ENCODE measurements around the gene ZCCHC3. TPM values are rescaled to one million over a fixed set of nuclear protein-coding genes. Genes with fewer than 3 reads are reported as not detected.
"Not testable (repeated sequence)": the region's sequence is repeated elsewhere in the genome, so short reads cannot be mapped to it uniquely, and the experiment has no call there.

ZCCHC3 gene
- total RNA-seq (2021; fragmentation: NEBNext Ultra II Directional; extraction: Animal tissue kit (Norgen Biotek cat#: 25700)) = 10 to 100 TPM; 10.9 to 11.7 (median 11.4) TPM
- long read RNA-seq, partial matches to known transcripts = 0 of 3 reads
- long read RNA-seq, other reads (novel, unspliced or antisense) = 0 of 3 reads

DNA sequence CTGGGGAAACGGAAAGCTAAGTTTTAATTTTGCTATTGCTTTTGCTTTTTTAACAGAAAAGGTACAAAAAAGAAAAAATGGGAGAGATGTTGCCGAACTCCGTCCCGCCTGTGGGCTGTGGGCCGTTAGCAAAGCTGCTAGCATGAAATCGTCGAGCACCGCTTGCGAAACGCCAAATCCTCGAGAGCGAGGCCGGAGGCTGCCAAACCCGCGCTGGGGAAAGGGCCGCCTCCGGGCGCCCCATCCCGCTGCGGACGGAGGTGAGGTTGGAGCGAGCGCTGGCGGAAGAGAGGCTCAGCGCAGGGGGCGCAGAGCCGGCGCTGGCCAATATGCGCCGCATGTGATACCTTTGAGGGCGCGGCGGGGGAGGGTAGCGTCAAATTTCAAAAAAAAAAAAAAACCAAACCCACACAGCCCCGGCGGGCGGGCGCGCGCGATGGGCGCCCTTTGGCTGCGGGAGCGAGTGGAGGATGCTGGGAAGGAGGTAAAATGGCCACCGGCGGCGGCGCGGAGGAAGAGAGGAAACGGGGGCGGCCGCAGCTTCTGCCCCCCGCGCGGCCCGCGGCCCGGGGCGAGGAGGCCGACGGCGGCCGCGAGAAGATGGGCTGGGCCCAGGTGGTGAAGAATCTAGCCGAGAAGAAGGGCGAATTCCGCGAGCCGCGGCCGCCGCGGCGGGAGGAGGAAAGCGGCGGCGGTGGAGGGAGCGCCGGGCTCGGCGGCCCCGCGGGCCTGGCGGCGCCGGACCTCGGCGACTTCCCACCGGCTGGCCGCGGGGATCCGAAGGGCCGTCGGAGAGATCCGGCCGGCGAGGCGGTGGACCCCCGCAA, at the start of gene ZCCHC3:
Gene ZCCHC3 (plus strand): TSS at position 473 of the 827 bp plus-strand sequence. CDS start 17 bp downstream, at position 490.
- H3K4me1 Mint-ChIP-seq (ENCODE audit: low read depth) = peaks cover 48% of the 10 kb centered on the region
- H3K36me3 Mint-ChIP-seq (ENCODE audit: low read depth) = peaks cover 23% of the 10 kb centered on the region
- H3K4me3 Mint-ChIP-seq = peak within 1 kb of the TSS; percentile 100
- no peaks in the 10 kb centered on the region for H3K9me3 Mint-ChIP-seq
- H3K27me3 Mint-ChIP-seq (ENCODE audit: insufficient read depth) = no peaks in the 10 kb centered on the region; the same call in 1 of the 2 replicates
- TF ChIP-seq CTCF (IDR thresholded peaks at IDR 0.05) = peak; percentile 39
- H3K27ac Mint-ChIP-seq = peak within 1 kb of the TSS; percentile 97
- peak; percentile 85 for DNase-seq

- Mint-ChIP-seq H3K36me3 (ENCODE audit: low read depth) (no peaks in the 10 kb centered on the region), H3K9me3 (no peaks in the 10 kb centered on the region; the same call in 1 of the 2 replicates), H3K27me3 (ENCODE audit: insufficient read depth) (peaks cover 21% of the 10 kb centered on the region), H3K27ac (no peak overlapping the region), H3K4me1 (ENCODE audit: low read depth) (no peaks in the 10 kb centered on the region), H3K4me3 (no peak overlapping the region)
- no peak for TF ChIP-seq CTCF (IDR thresholded peaks at IDR 0.05)
- no peak for DNase-seq
Observed at GRCh38 chr20:251354-251753, 46.0 kb upstream of the ZCCHC3 start.

DNA sequence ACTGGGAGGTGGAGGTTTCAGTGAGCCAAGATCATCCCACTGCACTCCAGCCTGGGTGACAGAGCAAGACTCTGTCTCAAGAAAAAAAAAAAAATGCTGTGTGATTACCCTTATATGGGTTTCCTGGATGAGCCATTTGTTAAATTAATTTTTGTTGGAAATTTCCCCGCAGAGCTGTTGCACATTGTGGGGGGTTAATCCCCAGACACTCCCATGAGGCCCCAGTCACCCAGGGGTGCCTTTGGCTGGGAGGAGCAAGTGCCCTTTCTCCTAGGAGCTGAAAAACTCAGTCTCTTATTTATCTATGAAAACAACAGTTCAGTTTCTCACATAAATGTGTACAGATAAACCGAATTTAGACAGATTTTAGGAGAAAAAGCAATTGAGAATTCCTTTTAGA, 44.6 kb upstream of the ZCCHC3 start:
- H3K27me3 Mint-ChIP-seq (ENCODE audit: insufficient read depth) = peaks cover 19% of the 10 kb centered on the region
- TF ChIP-seq CTCF (IDR thresholded peaks at IDR 0.05) = no peak
- DNase-seq = no peak
- no peak overlapping the region for H3K4me3 Mint-ChIP-seq
- no peaks in the 10 kb centered on the region for H3K9me3 Mint-ChIP-seq
- H3K27ac Mint-ChIP-seq = no peak overlapping the region
- no peaks in the 10 kb centered on the region for H3K4me1 Mint-ChIP-seq (ENCODE audit: low read depth)
- no peaks in the 10 kb centered on the region for H3K36me3 Mint-ChIP-seq (ENCODE audit: low read depth)

DNA sequence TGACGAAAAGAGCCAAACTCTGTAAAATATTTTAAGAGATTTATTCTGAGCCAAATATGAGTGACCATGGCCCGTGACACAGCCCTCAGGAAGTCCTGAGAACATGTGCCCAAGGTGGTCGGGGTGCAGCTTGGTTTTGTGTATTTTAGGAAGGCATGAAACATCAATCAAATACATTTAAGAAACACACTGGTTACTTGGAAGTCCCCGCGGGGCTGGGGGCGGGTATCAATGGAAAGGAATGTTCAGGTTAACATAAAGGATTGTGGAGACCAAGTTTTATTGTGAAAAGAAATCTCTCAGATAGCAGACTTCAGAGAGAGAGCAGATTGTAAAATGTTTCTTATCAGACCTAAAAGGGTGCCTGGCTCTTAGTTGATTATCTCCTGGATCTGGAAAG, 43.9 kb upstream of the ZCCHC3 start:
- H3K4me1 Mint-ChIP-seq (ENCODE audit: low read depth); H3K9me3 Mint-ChIP-seq; H3K27ac Mint-ChIP-seq; H3K36me3 Mint-ChIP-seq (ENCODE audit: low read depth); H3K4me3 Mint-ChIP-seq; DNase-seq: not testable (repeated sequence)
- H3K27me3 Mint-ChIP-seq (ENCODE audit: insufficient read depth) = peaks cover 22% of the 10 kb centered on the region

- Mint-ChIP-seq H3K36me3 (ENCODE audit: low read depth) (no peaks in the 10 kb centered on the region), H3K9me3 (no peaks in the 10 kb centered on the region), H3K27me3 (ENCODE audit: insufficient read depth) (peaks cover 32% of the 10 kb centered on the region), H3K4me1 (ENCODE audit: low read depth) (no peaks in the 10 kb centered on the region), H3K4me3 (no peak within 1 kb of the TSS), H3K27ac (no peak within 1 kb of the TSS)
- no peak for TF ChIP-seq CTCF (IDR thresholded peaks at IDR 0.05)
- no peak for DNase-seq
Observed at GRCh38 chr20:257419-257818, 40.0 kb upstream of the ZCCHC3 start, which contains the start of gene DEFB132. TSS of gene DEFB132 (plus strand) at chr20:257724. CDS start at chr20:257779, 55 bp downstream.

DNA sequence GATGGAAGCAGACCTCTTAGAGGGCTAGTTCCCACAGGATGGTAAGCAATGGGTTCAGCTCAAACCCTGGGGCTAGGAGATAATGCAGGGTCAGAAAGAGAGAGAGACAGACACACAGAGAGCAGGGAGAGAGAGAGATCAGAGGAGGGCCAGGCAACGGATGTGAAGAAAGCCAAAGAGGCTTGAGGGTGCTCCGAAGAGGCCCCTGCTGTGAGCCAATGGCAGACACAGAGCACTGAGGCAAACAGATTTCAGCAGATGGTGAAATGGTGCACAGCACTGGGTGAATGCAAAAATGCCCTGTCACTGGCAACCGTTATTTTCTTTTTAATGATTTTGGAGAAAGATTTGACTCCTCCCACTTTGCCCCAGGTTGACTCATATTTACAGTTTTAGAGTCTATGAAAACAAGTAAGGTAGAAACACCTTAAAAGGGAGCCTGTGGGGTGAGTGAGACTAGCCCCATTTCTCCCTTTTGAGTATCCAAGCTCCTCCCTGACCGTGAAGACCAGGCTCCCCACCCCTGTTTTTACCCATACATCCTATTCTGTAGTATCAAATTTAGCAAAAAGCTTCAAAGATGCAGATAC, 39.0 kb upstream of the ZCCHC3 start:
- H3K27ac Mint-ChIP-seq = no peak overlapping the region
- H3K27me3 Mint-ChIP-seq (ENCODE audit: insufficient read depth) = peaks cover 27% of the 10 kb centered on the region
- no peaks in the 10 kb centered on the region for H3K36me3 Mint-ChIP-seq (ENCODE audit: low read depth)

More for the DNA sequence above, 39.0 kb upstream of the ZCCHC3 start:
- Mint-ChIP-seq H3K4me3 (no peak overlapping the region), H3K4me1 (ENCODE audit: low read depth) (no peaks in the 10 kb centered on the region), H3K9me3 (no peaks in the 10 kb centered on the region)
- no peak for TF ChIP-seq CTCF (IDR thresholded peaks at IDR 0.05)
- DNase-seq = no peak

Measured in HFFc6 (cell line).